Myocyte (in vitro differentiated cells): ENCODE results near the gene CREBL2. TPM values are rescaled to one million over a fixed set of nuclear protein-coding genes. Genes with fewer than 3 reads are reported as not detected.
A peak's percentile ranks its signal among the peaks of the same experiment; 100 is the strongest.
"Not testable (repeated sequence)": the region's sequence is repeated elsewhere in the genome, so short reads cannot be mapped to it uniquely, and the experiment has no call there.

ENCODE experiments used
- DNase-seq: peaks from one replicate; pipeline ENCODE4 v3.0.0-alpha.2; 2012; ENCODE audit warnings: low read depth
- polyA plus RNA-seq: library from polyadenylated mRNA; unstranded; fragments of >200 nt; gene quantifications from one replicate; pipeline ENCODE4 v1.2.1, GENCODE V29; 2012; ENCODE audit warnings: missing spikeins
- total RNA-seq: library from RNA; depleted of rRNA; stranded (reverse); fragments of >200 nt; gene quantifications from 2 replicates; pipeline ENCODE4 v1.2.3, GENCODE V29; 2014

CREBL2 gene, protein sequence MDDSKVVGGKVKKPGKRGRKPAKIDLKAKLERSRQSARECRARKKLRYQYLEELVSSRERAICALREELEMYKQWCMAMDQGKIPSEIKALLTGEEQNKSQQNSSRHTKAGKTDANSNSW
- total RNA-seq, result 15.5 and 18.6 TPM in 2 replicates
- 15.6 TPM for polyA plus RNA-seq

DNA sequence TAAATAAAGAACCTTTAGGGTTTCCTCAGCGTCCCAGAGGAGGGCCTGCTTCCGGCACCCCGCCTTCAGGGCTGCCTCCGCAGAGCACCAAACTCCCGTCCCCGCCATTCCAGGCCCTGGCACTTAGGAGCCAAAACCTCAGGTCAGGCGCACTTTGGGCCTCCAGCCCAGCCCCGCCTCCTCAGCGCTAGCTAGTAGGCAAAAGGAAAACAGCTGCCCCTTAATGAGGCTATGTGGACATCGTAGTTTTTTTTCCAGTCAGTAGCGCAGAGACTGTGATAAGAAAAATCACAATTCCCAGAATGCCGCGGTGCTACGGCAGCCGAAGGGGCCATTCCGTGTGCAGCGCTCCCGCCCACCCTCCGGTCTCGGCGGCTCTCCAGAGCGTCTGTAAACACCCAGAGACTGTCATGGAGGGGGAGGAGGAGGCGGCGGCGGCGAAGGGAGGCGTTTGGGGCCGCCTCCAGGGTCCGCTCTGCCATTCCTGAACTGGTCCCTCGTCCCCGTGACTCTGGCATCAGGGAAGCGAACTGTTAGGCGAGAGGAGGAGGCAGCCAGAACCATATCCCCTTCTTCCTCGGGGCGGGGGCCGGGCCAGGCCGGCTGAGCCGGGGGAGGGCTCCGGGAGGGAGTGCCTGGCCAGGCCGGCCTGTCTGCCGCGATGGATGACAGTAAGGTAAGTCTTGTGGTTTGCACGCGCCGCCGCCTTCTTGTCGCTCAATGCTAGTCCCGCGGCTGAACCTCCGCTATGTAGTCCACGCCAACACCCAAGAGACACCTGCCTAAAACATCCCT is at the start of gene CREBL2:
CREBL2 (plus strand) TSS at position 365 of the 795 bp plus-strand sequence; CDS start at position 662, 297 bp downstream.
- peak; percentile 99 for DNase-seq

DNA sequence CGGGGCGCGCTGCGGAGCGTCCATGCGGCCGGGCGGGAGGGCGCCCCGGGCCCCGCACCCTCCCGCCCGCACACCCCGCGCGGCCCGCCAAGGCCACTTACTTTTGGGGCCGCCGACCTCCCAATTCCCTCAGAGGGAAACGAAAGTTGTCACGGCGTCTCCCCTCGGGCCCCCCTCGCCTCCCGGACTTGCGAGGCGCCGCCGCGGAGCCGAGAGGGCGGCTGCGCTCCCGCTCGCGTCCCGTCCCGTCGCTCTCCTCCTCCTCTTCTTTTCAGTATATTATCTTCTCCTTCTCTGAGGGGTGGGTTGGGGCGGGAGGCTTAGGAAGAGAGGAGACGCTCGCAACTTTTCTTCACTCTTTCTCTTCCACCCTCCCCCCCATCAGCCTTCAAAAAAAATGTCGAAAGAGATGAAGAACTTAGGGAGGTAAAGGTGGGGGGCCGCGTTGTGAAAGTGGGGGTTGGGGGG is 49.6 kb upstream of the CREBL2 start:
- DNase-seq, result peak; percentile 43

DNA sequence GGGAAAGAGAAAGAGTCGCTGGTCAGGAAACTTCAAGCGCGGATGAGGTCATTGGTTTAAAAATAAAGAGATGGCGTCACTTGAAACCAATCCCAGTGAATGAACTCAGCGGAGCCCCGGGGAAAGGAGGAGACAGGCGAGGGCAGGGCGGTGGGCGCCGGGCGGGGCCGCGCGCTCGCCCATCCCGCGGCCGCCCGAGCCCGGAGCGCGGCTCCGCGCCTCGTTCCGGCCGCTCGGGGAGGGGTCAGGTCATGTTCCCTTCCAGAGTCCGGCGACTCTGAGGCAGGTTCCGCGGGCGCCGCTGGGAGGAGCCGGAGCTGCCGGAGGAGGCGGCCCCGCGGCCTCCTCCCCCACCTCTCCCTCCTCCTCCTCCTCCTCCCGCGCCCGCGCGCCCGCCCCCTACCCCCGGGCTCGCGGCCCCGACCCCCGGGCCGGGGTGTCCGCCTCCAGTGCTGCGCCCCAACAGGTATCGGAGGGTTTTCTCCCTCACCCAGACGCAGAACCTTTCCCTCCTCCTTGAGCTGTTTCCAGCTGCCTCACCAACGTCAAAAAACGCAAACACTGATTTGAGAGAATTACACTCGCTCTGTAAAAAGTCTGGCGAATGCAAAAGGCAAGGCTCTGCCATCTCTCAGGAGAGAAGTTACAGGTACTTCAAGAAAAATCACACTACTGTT is 49.0 kb upstream of the CREBL2 start, which contains the start of gene DUSP16:
DUSP16 (minus strand) TSS at position 279 of the 677 bp plus-strand sequence. CDS start 41,765 bp downstream, outside the sequence.
- DNase-seq, result peak; percentile 97

DNA sequence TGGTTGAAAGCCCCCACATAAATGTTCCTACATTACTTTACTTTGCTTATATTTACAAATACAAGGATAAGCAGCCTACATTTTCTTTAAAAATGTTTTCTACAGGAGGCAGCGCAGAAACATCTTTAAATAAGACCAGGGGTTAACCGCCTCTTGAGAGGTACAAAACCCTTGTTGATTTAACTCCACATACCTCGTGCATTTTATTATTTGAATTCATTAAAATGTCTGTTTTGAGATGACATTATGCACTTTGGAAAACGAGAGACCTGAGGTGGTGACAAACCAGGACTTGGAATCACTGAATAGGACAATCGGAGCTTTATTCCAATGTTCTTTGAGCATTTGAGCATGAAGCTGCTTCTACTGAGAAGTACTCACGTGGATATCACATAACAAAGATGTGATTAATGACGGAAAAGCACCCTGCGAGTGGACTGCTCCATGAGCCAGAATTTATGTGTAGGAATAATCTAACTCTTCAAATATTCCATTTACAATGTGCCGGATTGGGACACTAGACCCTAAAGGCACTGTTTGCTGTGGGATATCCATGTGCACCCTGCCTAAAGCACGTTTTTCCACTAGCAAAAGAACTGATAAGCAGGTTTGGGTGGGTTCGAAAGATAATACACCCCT is 48.3 kb upstream of the CREBL2 start:
- DNase-seq, result peak; percentile 6

DNA sequence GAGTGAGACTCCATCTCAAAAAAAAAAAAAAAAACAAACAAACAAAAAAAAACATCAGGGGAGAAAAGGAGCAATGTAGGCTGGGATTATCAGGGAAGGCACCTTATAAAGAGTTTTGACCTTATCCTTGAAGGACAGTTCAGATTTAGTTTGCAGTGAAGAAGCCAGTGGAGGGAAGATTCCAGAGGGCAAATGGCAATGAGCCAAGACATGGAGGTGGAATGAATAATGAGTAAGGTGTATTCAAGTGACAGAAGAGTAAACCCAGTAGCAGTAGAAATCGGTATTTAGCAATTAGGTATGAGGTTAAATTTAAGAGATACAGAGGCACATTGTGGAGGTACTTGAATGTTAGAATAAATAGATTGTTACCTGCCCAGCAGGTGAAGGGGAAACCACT is 46.8 kb upstream of the CREBL2 start:
- DNase-seq, result no peak

DNA sequence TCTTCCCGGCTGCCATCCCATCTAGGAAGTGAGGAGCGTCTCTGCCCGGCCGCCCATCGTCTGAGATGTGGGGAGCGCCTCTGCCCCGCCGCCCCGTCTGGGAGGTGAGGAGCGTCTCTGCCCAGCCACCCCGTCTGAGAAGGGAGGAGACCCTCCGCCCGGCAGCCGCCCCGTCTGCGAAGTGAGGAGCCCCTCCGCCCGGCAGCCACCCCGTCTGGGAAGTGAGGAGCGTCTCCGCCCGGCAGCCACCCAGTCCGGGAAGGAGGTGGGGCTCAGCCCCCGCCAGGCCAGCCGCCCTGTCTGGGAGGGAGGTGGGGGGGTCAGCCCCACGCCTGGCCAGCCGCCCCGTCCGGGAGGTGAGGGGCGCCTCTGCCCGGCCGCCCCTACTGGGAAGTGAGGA is 45.7 kb upstream of the CREBL2 start:
- not testable (repeated sequence) for DNase-seq

DNA sequence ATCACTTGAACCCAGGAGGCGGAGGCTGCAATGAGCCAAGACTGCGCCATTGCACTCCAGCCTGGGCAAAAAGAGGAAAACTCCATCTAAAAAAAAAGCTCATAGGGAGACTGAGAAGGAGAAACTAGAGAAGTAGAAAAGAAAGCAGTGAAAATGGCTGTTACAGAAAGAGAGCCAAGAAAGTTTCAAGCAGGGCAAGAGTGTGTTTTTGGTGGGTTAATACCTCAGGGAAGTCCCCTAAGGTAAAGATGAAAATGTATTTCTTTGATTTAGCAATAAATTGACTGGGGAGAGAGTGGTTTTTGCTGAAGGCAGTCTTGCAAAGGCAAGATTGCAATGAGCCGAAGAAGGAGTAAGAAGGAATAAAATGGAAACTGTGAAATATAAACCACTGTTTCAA is 39.0 kb upstream of the CREBL2 start:
- no peak for DNase-seq

DNA sequence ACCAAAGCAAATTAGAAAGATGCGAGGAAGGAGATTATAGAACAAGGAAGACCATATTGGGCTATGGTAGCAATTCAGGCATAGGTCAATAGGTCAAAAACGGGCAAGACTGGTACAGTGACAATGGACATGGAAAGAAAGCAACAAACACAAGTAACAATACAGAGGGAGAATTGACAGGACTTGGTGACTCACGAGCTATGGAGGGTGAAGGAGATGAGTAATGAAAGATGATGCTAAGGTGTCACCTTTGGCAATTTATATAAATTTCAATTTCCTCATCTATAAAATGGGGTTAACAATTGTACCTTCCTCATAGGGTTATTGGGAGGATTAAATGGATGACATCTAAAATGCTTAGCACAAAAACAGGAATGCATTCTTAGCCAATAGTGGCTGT is 33.9 kb upstream of the CREBL2 start:
- no peak for DNase-seq

DNA sequence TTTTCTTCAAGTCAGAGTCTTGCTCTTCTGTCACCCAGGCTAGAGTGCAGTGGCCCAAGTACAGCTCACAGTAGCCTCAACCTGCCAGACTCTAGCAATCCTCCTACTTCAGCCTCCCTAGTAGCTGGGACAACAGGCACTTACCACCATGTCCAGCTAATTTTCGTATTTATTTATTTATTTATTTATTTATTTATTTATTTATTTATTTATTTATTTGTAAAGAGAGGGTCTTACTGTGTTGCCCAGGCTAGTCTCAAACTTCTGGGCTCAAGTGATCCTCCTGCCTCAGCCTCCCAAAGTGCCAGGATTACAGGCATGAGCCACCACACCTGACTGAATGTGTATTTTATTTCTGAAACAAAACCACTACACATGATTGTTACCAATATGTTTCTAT is 31.0 kb upstream of the CREBL2 start:
- DNase-seq, result not testable (repeated sequence)

DNA sequence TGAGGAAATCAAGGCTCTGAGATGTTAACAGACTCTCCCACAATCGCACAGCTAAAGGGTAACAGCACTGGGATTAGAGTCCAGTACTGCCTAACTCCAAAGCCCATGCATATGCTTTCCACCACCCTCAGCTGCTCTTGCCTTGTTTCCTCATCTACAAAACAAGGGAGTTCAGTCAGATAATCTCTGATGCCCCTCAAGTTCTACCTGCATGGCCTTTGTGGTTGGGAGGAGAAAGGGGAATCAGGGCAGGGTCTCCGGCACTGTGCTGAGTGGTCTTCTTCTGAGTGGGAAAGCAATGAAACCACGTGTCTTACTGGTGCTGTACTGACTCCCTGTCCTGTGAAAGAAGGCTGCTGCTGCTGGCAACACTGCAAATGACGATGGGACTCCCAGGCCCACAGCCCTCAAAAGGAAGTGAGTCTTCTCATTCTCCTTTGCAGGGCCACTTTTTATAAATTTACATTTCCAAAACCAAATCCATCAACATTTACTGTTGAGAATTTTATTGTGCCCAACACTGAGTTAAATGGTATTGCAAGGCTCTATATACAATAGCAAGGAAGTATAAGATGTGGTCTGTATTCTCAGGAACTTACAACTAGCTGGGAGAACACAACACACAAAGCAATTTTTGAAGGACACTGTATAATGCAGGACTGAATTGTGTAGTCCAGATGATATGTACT is 29.3 kb upstream of the CREBL2 start:
- no peak for DNase-seq

DNA sequence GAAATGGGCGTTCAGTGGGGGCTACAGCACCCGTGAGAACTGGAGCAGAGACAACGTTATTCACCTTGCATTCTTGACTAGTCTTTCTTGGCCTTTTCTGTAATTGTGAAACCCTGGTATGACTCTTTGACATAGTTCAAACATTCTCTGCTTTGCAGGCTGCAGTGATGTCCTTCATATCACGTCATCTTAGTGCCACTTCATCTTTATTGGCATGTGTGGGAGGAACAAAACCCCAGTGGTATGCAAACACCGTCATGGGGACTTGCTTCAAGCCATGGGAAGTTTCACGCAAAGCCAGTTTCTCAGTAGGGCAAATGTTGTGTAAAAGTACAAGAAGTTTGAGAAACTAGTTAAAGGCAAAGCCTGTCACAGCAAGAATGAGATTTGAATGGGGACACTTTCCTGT is 28.8 kb upstream of the CREBL2 start:
- no peak for DNase-seq

DNA sequence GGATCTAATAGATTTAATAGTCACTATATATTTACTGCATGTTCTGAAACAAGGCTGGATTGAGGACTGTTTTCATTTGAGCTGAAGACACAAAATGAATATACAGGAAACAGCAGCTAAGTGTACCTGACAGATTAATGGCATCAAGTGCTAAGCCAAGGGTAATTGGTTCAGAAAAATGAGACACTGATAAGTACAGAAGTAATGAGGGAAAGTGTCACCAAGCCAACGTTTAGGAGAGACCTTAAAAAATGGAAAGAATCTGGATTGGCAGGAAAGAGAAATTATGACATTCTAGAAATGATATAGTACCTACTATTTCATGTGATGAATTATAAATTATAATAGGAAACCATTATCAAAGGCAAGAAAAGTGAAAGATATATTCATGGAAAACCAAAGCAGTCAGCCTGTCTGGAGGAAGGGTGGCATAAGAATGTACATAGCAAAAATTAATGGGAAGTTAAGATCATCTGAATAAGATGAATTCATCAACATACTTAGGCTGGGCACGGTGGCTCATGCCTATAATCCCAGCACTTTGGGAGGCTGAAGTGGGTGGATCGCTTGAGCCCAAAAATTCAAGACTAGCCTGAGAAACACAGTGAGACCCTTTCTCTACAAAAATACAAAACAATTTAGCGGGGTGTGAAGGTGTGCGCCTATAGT is 28.0 kb upstream of the CREBL2 start:
- no peak for DNase-seq

DNA sequence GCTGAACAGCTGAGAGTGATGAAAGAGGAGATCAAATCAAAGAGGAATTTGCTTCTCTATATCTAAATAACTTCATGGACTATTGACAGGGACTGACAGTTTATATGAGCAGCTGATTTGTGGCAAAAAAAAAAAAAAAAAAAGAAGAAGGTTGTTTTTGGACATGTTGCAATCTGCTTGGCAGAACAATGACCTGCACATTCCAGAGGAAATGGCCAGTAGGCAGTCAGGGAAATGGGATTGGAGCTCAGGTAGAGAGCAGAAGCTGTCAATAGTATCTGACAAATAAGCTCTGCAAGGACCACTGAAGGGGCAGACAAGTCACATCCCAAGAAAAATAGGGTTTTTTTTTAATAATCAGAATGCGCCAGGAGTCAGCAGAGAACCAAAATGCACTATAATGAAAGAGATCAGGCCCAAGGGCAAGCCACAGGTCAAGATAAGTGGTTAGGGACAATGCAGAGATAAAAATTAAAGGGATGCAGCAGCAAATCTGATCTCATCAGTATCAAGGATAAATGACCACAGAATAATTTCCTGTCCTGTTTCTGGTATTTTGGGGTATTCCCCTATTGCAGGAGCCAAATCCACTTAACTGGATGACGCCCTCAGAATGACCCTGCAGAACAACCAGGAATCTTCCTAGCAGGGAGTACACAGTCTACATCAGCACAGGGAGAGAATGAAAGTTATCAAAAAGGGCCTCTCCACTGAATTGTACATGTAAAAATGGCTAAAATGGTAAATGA is 26.4 kb upstream of the CREBL2 start:
- no peak for DNase-seq

DNA sequence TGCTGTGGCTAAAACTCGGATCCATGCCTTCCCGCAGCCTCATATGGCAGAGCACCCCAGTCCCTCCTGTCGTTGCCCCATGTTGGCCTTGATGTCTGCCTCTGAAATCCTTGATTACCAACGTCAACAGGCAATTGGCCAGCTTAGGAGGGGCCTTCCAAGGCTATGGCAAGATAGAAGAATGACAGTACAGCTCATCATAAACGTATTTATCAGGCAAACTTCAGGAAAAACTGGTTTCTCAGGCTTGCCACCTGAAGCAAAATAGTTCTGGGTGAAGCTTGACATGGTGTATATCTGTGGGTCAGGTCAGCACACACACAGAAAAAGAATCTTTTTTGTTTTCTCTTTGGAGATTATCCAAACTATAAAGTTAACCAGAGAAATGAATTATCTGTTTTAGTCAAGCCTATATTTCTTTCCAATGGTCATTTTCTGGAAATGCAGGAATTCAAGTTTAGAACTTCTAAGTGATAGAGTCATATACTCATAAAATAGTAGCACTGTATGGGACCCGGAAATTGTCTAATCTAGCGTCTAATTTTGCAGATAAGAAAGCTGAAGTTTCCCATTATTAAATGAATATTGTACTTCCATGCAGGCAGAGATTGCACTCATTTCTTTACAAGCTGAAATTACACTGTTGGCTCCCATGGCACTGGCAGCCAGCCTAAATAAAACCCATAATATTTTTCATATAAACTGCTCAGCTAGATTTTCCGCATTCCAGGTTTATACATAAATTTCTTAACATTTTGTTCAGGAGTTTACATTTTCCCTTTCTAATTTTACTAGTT is 24.6 kb upstream of the CREBL2 start:
- DNase-seq, result no peak

DNA sequence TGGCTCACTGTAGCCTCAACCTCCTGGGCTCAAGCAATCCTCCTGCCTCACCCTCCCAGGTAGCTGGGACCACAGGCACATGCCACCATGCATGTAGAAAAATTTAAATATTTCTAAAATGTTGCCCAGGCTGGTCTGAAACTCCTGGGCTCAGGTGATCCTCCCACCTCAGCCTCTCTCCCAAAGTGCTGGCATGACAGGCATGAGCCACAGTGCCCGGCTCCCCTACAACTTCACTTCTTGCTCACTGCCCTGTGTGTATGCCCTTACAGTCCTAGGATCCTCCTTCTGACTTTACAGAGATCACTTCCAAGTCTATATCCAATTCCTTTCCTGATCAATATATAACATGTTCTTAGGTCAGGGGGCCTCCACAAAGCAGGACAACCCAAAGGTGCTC is 23.8 kb upstream of the CREBL2 start:
- DNase-seq, result no peak

DNA sequence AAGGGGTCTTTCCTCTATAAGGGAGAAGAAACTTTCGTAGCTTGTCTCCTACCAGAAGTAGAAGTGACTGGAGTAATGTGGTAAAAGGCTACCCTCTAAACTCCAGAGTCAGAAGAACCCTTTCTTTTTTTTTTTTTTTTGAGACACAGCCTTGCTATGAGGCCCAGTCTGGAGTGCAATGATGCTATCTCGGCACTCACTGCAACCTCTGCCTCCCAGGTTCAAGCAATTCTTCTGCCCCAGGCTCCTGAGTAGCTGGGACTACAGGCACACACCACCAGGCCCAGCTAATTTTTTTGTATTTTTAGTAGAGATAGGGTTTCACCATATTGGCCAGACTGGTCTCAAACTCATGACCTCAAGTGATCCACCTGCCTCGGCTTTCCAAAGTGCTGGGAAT is 23.2 kb upstream of the CREBL2 start:
- not testable (repeated sequence) for DNase-seq

DNA sequence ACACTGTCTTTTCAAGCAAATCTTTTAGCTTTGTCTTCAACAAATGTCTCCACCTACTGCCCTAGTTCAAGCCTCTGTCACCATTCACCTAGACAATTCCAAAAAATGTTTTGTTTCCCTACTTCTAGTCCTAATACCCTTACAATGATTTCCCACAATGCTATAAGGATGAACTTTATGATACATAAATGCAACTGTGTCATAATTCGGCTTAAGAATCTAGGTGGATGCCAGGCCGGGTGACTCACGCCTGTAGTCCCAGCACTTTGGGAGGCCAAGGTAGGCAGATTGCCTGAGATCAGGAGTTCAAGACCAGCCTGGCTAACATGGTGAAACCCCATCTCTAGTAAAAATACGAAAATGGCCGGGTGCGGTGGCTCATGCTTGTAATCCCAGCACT is 20.7 kb upstream of the CREBL2 start:
- DNase-seq, result no peak

DNA sequence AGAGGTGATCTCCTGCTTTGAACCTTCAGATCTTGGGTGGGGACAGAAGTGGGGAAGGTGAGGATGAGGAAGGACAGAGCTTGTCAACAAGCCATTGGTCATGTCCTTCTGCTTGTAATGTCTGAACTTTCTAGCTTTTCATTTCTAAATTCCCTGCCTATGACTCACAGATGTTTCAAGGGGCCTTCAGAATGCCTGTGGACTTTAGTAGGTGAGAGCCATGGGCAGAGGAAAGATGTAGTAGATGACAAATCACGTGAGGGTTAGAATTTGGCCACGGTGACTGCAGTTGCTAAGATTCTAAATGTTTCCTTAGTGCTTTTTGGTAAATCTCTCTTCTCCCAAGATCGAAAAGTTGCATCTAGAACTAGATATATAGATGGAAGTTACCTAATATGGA is 18.7 kb upstream of the CREBL2 start:
- no peak for DNase-seq

DNA sequence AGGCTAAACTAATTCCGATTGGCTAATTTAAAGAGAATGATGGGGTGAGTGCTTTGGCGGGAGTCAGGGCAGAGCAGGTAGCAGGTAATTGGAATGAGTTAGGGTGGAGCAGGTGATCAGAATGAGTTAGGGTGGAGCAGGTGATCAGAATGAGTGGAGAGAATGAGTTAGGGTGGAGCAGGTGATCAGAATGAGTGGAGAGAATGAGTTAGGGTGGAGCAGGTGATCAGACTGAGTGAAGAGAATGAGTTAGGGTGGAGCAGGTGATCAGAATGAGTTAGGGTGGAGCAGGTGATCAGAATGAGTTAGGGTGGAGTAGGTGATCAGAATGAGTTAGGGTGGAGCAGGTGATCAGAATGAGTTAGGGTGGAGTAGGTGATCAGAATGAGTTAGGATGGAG is 15.7 kb upstream of the CREBL2 start:
- not testable (repeated sequence) for DNase-seq
